ENCODE measurements around the gene S1PR4. TPM values are rescaled to one million over a fixed set of nuclear protein-coding genes. Genes with fewer than 3 reads are reported as not detected.
A peak's percentile ranks its signal among the peaks of the same experiment; 100 is the strongest.

The S1PR4 gene
- total and polyA plus RNA-seq, 2 donors (not counting 1 experiment from before 2014, with no cell fraction given), result 84.2 to 129 TPM

DNA sequence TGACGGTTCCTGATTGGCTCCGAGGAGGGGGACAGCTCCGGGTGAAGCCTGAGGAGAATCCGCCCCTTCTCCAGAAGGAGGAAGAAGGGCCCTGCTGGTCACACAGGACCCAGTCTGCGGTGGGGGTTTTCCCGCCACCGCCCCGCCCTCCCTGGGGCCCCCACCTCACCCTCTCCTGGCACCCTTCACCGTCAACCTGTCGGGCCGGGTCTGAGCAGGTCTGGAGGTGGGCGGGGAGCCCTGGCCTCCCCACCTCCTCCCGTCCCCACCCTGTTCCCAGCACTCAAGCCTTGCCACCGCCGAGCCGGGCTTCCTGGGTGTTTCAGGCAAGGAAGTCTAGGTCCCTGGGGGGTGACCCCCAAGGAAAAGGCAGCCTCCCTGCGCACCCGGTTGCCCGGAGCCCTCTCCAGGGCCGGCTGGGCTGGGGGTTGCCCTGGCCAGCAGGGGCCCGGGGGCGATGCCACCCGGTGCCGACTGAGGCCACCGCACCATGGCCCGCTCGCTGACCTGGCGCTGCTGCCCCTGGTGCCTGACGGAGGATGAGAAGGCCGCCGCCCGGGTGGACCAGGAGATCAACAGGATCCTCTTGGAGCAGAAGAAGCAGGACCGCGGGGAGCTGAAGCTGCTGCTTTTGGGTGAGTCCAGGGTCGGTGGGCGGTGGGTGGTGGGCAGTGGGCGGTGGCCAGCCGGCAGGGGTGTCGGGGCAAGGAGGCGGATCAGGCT, 42.4 kb upstream of the S1PR4 start, which contains the start of gene GNA15:
GNA15 (plus strand) TSS at position 73 of the 723 bp plus-strand sequence; CDS start at position 491, 418 bp downstream.
- intact Hi-C loops (cut with micrococcal nuclease), result no loop called here
- Mint-ChIP-seq H3K4me3 (peak within 1 kb of the TSS; percentile 29), H3K27me3 (peaks cover 7% of the 10 kb centered on the region), H3K4me1 (peaks cover 31% of the 10 kb centered on the region), H3K27ac (no peak within 1 kb of the TSS), H3K9me3 (ENCODE audit: insufficient read depth) (no peaks in the 10 kb centered on the region)
- Histone ChIP-seq H3K27me3 (replicated peaks in 1 of 4; ENCODE audit: control extremely low read depth in 1 of 4, control insufficient read depth in 3 of 4, insufficient read depth in 4 of 4, low read length in 3 of 4) (peaks cover 0 to 28% (median 12%) of the 10 kb centered on the region in 4 experiments), H3K27ac (ENCODE audit: low read length in 2 of 2) (no peak within 1 kb of the TSS), H3K9me3 (ENCODE audit: control extremely low read depth in 1 of 3, control insufficient read depth in 2 of 3, insufficient read depth in 1 of 3, low read length in 2 of 3) (no peaks in the 10 kb centered on the region), H3K36me3 (replicated peaks in 1 of 2; ENCODE audit: control extremely low read depth in 1 of 2, control insufficient read depth in 1 of 2, extremely low read depth in 1 of 2, insufficient read depth in 2 of 2, low read length in 1 of 2) (no peaks in the 10 kb centered on the region), H2AFZ (ENCODE audit: insufficient read depth, low read depth, low read length, poor library complexity, severe bottlenecking) (peak within 1 kb of the TSS; percentile 54), H3K79me2 (ENCODE audit: control insufficient read depth, insufficient read depth, low read length) (no peaks in the 10 kb centered on the region), H3K9ac (ENCODE audit: low read length) (peak within 1 kb of the TSS; percentile 48), H4K20me1 (ENCODE audit: control insufficient read depth, insufficient read depth, low read length, poor library complexity, severe bottlenecking) (no peaks in the 10 kb centered on the region), H3K4me3 (ENCODE audit: control extremely low read depth in 1 of 5, extremely low read depth in 1 of 5, insufficient read depth in 1 of 5, low read depth in 2 of 5, low read length in 4 of 5) (peak within 1 kb of the TSS; percentile 2 to 41 (median 20)), H3K4me2 (replicated peaks; ENCODE audit: low read depth, low read length, poor library complexity, severe bottlenecking) (peak within 1 kb of the TSS; percentile 79), H3K4me1 (ENCODE audit: control insufficient read depth in 2 of 2, insufficient read depth in 2 of 2, low read length in 2 of 2) (peaks cover 36 to 37% of the 10 kb centered on the region in 2 donors)
- TF ChIP-seq EZH2 (IDR thresholded peaks at IDR 0.05; ENCODE audit: borderline replicate concordance, insufficient read depth, low read depth, low read length, poor library complexity, severe bottlenecking), result no peak
- no peak for TF ChIP-seq CTCF (IDR thresholded peaks at IDR 0.05)
- CTCF ChIA-PET, result interaction anchor here (1.2 to 1.9 kb wide), 3 partner anchors 8 to 27 kb away, joined by 3 to 6 read pairs (median 5); no protein-coding TSS in a partner anchor
- DNase-seq (peak; percentile 68), ATAC-seq (ENCODE audit: low read depth) (peak; percentile 41)
- 2% methylated on average over 30 of the region's 40 CpGs for WGBS (ENCODE audit: insufficient coverage)
- POLR2A ChIA-PET, result interaction anchor here (0.7 kb wide), 1 partner anchor 41 kb away, joined by 3 read pairs; no protein-coding TSS in a partner anchor

DNA sequence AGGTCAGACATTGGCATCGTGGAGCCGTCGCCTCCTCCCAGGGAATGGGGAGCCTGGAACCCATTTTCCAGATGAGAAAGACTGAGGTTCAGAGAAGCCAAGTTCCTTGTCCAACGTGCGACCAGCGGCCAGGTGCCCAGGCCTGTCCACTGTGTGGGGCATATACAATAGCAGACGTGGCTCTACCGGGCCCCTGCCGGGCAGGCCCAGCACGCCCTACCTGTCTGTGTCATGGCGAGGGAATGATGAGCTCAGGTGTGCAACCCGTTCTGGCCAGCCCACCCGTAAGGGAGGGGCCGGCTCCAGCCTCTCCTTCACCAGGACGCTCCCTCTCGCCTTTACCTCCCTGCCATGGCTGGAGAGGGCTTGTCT, 41.9 kb upstream of the S1PR4 start:
- no peak for ATAC-seq (ENCODE audit: low read depth)
- no peak for DNase-seq
- H3K27me3 Mint-ChIP-seq, result peaks cover 7% of the 10 kb centered on the region
- Histone ChIP-seq H3K4me2 (replicated peaks; ENCODE audit: low read depth, low read length, poor library complexity, severe bottlenecking) (peak overlapping the region; percentile 79), H3K4me1 (ENCODE audit: control insufficient read depth in 2 of 2, insufficient read depth in 2 of 2, low read length in 2 of 2) (peaks cover 41% of the 10 kb centered on the region in 2 donors), H3K36me3 (replicated peaks in 1 of 2; ENCODE audit: control extremely low read depth in 1 of 2, control insufficient read depth in 1 of 2, extremely low read depth in 1 of 2, insufficient read depth in 2 of 2, low read length in 1 of 2) (no peaks in the 10 kb centered on the region), H3K9ac (ENCODE audit: low read length) (peak overlapping the region; percentile 48), H3K27me3 (replicated peaks in 1 of 4; ENCODE audit: control extremely low read depth in 1 of 4, control insufficient read depth in 3 of 4, insufficient read depth in 4 of 4, low read length in 3 of 4) (peaks cover 0 to 28% (median 12%) of the 10 kb centered on the region in 4 experiments), H3K27ac (ENCODE audit: low read length in 2 of 2) (no peak overlapping the region), H3K79me2 (ENCODE audit: control insufficient read depth, insufficient read depth, low read length) (no peaks in the 10 kb centered on the region), H2AFZ (ENCODE audit: insufficient read depth, low read depth, low read length, poor library complexity, severe bottlenecking) (peak overlapping the region; percentile 54), H3K4me3 (ENCODE audit: control extremely low read depth in 1 of 5, extremely low read depth in 1 of 5, insufficient read depth in 1 of 5, low read depth in 2 of 5, low read length in 4 of 5) (peak overlapping the region in 1 of 5 experiments; percentile 7), H3K9me3 (ENCODE audit: control extremely low read depth in 1 of 3, control insufficient read depth in 2 of 3, insufficient read depth in 1 of 3, low read length in 2 of 3) (no peaks in the 10 kb centered on the region), H4K20me1 (ENCODE audit: control insufficient read depth, insufficient read depth, low read length, poor library complexity, severe bottlenecking) (no peaks in the 10 kb centered on the region)
- H3K4me3 Mint-ChIP-seq, result peak overlapping the region; percentile 29
- CTCF ChIA-PET, result interaction anchor here (0.8 to 1.2 kb wide), 2 partner anchors 8 to 11 kb away, joined by 3 to 6 read pairs; no protein-coding TSS in a partner anchor
- H3K27ac Mint-ChIP-seq, result no peak overlapping the region
- POLR2A ChIA-PET, result no interaction called here
- WGBS (ENCODE audit: insufficient coverage), result 25% methylated on average over 13 of the region's 16 CpGs
- peaks cover 31% of the 10 kb centered on the region for H3K4me1 Mint-ChIP-seq
- no peaks in the 10 kb centered on the region for H3K9me3 Mint-ChIP-seq (ENCODE audit: insufficient read depth)
- TF ChIP-seq CTCF (IDR thresholded peaks at IDR 0.05) (no peak), EZH2 (IDR thresholded peaks at IDR 0.05; ENCODE audit: borderline replicate concordance, insufficient read depth, low read depth, low read length, poor library complexity, severe bottlenecking) (no peak)
- intact Hi-C loops (cut with micrococcal nuclease), result no loop called here

Measured in B cell (primary cell).